ENCODE results near the gene RTL10.

Gene RTL10

GRCh38 chr22:19823191-19823901 is 31.3 kb downstream of the RTL10 start:
- no peak for DNase-seq (ENCODE audit: low read depth in 2 of 2)

DNA sequence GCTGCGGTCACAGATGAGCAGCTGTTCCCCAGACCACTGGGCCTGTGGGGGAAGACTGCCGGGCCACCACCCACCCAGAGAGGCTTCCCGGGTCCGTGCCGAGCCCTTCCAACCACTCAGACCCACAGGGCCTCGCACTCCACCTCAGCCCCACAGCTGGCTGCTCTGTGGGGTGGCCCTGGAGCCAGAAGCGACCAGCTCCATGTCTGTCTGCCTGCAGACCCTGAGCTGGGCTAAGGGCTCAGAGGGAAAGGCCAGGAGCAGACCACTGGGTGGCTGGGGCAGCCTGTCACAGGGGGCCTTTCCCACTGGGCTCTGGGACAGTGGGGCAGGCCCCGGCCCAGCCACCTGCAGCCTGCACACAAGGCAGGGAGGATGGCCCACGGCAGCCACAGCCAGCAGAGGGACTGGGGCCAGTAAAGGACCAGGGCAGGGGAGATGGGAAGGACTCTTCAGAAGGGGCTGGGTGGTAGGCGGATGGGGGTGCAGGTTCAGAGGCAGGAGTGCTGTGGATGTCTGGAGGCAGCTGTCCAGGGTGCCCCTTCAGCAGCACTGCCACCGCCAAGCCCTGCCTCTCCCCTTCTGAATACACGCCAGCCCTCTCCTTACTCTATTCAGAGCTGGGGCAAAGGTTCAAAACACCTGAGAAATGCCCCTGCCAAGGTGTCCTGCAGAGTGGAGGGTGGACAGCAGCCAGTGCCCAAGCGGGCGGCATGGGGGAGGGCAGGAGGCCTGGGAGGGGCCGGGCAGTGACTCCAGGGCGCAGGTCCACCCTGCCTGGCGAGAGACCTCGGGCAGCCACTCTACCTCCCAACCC is 32.2 kb downstream of the RTL10 start:
- DNase-seq (ENCODE audit: low read depth in 2 of 2), result no peak

- no peak for DNase-seq (ENCODE audit: low read depth in 2 of 2)
These were observed 33.0 kb downstream of the RTL10 start for GRCh38 chr22:19821523-19822300.

DNA sequence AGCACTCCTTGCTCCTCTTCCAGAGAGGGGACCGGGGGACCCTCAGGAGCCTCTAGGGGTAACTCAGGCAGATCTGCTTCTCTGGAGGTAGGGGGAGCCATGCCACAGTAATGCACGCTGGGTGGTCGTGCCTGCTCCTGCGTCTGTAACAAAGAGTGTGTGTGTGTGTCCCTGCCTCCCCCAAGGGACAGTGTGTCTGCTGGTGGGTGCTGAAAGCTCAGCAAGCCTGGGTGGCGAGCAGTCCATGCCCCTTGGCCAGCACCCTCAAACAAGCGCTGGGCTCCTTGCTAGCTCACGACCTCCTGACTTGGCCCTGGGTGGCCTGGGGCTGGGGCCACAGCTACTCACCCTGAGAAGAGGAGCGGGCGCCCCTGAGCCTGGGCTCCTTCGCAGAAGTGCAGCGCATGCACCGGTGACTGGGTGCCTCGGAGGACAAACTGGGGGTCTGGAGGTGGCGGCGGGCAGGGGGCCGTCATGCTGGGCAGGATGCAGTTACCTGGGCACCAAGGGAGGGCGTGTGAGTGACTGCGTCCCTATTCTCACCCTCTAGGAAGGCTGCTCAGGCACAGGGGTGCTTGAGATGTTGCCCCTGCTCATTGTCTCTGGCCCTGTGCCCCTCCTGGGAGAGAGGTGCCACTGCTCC is 33.7 kb downstream of the RTL10 start:
- DNase-seq (ENCODE audit: low read depth in 2 of 2), result no peak

DNA sequence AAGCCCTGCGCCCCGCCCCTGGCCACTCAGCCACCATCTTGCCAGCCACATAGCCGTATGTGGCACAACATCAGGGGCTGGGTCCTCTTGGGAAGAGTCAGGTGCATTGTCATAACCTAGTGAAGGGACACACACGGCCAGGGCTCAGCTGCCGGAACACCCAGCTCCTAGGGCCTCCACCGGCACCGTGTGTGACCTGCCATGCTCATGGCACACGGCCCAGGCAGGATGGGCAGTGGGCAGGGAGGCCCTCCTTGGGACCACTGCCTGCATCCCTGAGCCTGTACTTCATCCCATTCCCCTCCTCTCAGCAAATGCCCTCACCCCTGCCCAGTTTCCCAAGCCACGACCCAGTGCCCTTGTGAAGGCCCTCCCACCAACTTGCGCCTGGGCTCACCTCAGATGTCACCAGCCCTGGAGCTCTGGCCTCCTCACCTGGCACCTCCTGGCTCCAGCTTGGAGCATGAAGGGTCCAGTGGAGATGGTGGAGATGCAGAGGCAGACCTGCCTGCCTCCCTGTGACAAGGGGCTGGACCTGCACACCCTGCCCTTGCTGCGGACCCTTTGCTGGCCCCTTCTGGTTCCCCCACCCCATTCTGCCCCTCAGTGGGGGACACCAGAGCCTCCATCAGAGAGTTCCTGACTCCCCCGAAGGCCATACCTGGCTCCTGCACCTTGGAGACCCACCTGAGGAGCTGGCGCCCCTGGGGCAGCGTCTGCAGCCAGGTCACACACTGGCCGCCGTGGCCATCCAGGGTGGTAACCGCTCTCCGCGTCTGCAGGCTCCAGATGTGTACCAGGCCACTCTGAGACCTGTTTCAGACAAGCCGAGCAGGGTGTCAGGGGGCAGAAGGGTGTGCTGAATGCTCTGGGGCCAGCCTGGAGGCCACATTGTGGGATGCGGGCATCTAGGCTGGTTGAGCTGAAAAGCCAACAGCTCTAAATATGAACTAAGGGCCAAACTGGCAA is 34.5 kb downstream of the RTL10 start:
- no peak for DNase-seq (ENCODE audit: low read depth in 2 of 2)

DNA sequence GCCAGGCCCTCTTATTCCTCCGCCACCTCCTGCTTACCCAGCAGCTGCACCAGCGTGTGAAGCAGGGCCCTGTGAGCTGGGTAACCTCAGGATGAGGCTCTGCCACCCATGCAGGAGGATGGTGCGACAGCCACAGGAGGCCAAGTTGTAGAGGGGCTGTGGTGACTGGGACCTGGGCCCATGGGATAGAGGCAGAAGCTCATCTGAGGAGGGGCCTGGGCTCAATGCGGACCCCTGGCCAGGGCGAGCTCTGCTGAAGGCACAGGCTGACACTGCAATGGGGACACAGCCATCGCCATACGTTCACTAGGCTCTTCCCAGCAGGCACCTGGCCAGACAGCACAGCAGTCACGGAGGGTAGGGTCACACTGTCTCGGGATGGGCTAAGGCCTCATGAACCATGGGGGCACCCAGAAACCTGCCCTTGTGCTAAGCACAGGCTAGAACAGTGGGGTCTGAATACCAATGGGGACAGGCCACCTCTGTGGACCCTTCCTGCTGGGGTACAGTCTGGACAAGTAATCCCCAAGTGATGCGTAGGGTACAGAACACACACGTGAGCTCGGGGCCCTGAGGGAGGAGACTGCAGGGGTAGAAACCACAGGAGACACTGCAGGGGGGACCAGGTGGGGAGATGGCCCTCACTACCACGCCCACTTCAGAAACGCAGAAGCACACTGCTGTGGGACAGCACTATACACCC is 35.3 kb downstream of the RTL10 start:
- DNase-seq (ENCODE audit: low read depth in 2 of 2), result no peak

- DNase-seq (ENCODE audit: low read depth in 2 of 2), result no peak
These were observed 36.1 kb downstream of the RTL10 start for GRCh38 chr22:19818324-19819207.

DNA sequence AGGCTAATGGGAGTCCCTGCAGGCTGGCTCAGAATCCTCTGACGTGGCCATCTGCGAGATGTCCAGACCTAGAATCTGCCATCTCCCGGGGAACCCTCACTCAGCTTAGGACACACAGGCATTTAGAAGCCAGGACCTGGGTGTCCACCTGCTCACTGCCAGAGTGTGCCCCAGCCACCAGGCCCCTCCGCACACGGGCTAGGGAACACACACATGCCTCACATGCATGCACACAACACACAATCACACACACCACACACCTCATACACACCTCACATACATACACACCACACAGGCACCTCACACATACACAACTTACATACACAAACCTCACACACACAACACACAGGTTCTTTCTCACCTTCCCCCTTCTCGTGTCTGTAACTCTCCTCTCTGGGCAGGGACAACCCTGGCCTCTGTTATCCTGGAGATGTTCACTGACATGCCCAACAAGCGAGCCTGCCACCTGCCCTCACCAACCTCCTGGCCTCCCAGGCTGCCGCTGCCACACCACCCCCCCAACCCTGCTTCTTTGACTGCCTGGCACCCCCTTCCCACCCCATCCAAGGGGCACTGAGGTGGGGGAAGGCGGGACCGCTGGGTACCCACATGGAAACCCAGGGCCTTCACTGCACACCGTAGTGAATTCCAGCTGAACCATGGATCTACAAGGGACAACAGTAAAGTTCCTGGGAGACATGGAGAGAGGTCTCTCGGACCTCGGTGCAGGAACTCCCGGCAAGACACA is 38.1 kb downstream of the RTL10 start:
- no peak for DNase-seq (ENCODE audit: low read depth in 2 of 2)

DNA sequence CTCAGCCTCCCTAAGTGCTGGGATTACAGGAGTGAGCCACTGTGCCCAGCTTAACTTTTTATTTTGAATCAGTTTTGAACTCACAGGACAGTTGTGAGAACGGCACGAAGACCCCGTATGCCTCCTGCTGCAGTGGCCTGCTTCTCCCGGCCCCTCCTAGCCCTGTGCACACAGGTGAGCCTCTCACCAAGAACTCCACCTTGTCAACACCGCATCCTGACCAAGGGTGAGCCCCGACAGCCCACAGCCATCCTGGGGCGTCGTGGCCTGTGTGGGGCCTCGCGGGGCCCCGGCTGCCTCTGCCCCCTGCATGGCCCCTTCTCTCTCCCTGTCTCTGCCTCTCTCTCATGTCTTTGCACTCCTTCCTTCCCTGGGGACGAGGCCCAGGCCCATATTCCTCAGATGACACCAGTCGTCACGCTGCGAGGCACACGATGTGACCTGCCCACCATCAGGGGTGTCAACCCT is 38.8 kb downstream of the RTL10 start:
- no peak for DNase-seq (ENCODE audit: low read depth in 2 of 2)

DNA sequence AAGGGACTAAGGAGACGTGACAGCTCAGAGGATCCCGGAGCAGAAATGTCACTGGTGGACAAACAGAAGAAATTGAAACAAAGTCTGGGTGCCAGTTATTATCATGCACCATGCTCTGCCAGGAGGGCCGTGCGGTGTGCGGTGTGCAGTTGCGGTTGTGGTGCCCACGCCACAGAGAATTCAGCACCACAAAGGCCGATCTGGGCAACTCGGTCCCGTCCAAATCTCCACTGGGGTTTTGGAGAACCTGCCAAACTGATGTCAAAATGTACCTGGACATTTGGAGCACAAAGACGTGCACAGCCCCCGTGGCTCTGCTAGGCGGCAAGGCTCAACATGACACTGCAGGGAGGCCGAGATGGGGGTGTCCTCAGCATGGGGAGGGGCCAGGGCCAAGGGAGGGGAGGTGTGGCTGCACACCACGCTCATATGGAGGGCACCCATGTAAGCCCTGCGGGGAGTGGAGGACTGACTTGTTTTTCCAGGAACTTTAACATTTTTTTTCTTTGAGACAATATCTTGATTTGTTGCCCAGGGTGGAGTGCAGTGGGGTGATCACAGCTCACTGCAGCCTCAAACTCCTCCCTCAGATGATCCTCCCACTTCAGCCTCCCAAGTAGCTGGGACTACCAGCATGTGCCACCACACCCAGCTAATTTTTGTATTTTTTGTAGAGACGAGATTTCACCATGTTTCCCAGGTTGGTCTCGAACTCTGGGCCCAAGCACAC is 39.4 kb downstream of the RTL10 start:
- DNase-seq (ENCODE audit: low read depth in 2 of 2), result no peak

- no peak for DNase-seq (ENCODE audit: low read depth in 2 of 2)
These were observed 40.2 kb downstream of the RTL10 start for GRCh38 chr22:19814428-19814827.

DNA sequence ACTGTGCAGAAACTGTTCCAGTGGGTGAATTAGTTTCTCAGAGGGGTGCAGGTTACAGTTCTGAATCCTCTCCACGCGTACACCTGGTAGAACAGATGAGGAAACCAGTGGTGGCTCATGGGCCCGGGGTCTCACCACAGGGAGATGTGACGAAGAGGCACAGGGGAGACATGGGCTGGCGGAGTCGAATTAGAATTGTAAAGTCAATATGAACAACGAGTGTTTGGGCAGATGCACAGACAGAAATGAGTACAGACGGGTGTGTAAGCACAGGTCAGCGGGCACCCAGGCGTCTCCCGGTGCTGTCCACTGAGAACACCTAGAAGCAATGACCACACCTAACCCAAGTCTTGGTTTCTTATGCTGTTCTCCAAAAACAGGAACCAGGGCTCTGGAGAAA is 41.8 kb downstream of the RTL10 start:
- DNase-seq (ENCODE audit: low read depth in 2 of 2), result no peak

DNA sequence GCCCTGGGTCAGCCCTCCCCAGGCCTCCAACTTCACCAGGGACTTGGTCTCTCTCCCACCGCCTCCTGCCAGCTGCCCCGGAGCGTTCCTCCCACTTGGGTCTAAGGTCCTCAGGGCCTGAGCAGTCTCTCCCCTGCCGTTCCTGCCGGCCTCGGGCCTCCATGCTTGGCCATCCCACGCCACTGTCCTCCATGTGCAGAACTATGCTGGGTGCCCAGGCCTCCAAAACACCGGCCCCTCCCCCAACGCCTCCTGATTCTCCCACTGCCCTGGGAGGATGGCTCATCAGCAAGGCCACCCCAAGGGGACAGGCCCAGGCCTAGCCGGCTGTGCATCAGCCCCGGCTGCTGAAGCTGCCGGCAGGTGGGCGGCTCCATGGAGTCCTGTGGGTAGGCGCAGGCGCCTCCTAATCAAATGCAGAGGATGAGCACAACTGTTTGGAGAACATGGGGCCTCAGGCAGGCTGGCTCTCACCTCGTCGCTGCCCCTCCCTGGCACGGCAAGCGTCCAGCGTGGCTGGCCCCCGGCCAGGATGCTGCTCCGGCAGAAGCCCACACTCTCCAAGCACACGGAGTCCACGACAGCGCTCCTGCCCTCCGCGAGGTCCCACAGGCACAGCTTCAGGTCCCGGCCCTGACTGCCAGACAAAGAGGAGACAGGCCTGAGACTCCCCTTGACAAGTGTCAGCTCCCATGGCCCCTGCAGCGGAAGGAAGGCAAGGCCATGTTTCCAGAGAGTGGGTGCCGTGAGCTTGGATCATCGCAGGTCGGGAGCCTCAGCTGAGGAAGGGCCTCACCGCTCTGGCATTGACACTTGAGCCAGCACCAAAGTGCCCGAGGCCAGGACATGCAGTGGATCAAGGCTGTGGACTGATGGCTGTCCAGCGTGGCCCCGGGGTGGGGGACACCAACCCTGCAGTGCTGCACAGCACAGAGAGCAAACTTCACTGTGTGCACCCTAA is 42.6 kb downstream of the RTL10 start:
- DNase-seq (ENCODE audit: low read depth in 2 of 2), result no peak

- no peak for DNase-seq (ENCODE audit: low read depth in 2 of 2)
These were observed 43.5 kb downstream of the RTL10 start for GRCh38 chr22:19811211-19811621.

GRCh38 chr22:19810381-19811201 is 44.1 kb downstream of the RTL10 start:
- peak; percentile 73 to 77 for DNase-seq (ENCODE audit: low read depth in 2 of 2)

GRCh38 chr22:19809741-19810140 is 44.9 kb downstream of the RTL10 start:
- no peak for DNase-seq (ENCODE audit: low read depth in 2 of 2)
